ENCODE measurements around the gene OR4C12.
"Not testable (repeated sequence)": the region's sequence is repeated elsewhere in the genome, so short reads cannot be mapped to it uniquely, and the experiment has no call there.

OR4C12 gene

GRCh38 chr11:49982435-49982834 lies at the start of gene OR4C12:
Gene OR4C12, minus strand, starts transcription at chr11:49982535. Its CDS starts 34 bp downstream, at chr11:49982501.
- H3K9ac ChIP-seq; H3K4me3 ChIP-seq (ENCODE audit: low read depth, low read length); H3K4me1 ChIP-seq; H3K27ac ChIP-seq; H2AFZ ChIP-seq; H3K9me3 ChIP-seq (ENCODE audit: control insufficient read depth, low read length); H3K27me3 ChIP-seq (ENCODE audit: control insufficient read depth, insufficient read depth, low read length); H3K79me2 ChIP-seq; H3K4me2 ChIP-seq (ENCODE audit: low read length); H3K36me3 ChIP-seq (ENCODE audit: control insufficient read depth, insufficient read depth, low read length): not testable (repeated sequence)

- H3K27ac ChIP-seq, result no peak overlapping the region
- H3K4me1 ChIP-seq, result no peaks in the 10 kb centered on the region
- no peaks in the 10 kb centered on the region for H3K36me3 ChIP-seq (ENCODE audit: control insufficient read depth, insufficient read depth, low read length)
- H2AFZ ChIP-seq, result no peak overlapping the region
- H3K9ac ChIP-seq, result no peak overlapping the region
- no peak overlapping the region for H3K4me3 ChIP-seq (ENCODE audit: low read depth, low read length)
- H3K4me2 ChIP-seq (ENCODE audit: low read length), result no peak overlapping the region
- no peaks in the 10 kb centered on the region for H3K79me2 ChIP-seq
- TF ChIP-seq CTCF (IDR thresholded peaks at IDR 0.05), result no peak
- no peaks in the 10 kb centered on the region for H3K9me3 ChIP-seq (ENCODE audit: control insufficient read depth, low read length)
- no peaks in the 10 kb centered on the region for H3K27me3 ChIP-seq (ENCODE audit: control insufficient read depth, insufficient read depth, low read length)
Observed at GRCh38 chr11:50030193-50030592, 47.9 kb upstream of the OR4C12 start.

- Histone ChIP-seq H3K79me2 (no peaks in the 10 kb centered on the region), H3K4me2 (ENCODE audit: low read length) (no peak overlapping the region), H3K9ac (no peak overlapping the region), H2AFZ (no peak overlapping the region), H3K9me3 (ENCODE audit: control insufficient read depth, low read length) (no peaks in the 10 kb centered on the region), H3K27me3 (ENCODE audit: control insufficient read depth, insufficient read depth, low read length) (no peaks in the 10 kb centered on the region), H3K4me1 (no peaks in the 10 kb centered on the region), H3K36me3 (ENCODE audit: control insufficient read depth, insufficient read depth, low read length) (no peaks in the 10 kb centered on the region), H3K27ac (no peak overlapping the region), H3K4me3 (ENCODE audit: low read depth, low read length) (no peak overlapping the region)
- TF ChIP-seq CTCF (IDR thresholded peaks at IDR 0.05), result no peak
Observed at GRCh38 chr11:49995565-49995964, 13.2 kb upstream of the OR4C12 start.

- not testable (repeated sequence) for H3K27me3 ChIP-seq (ENCODE audit: control insufficient read depth, insufficient read depth, low read length); H3K4me3 ChIP-seq (ENCODE audit: low read depth, low read length); H3K9me3 ChIP-seq (ENCODE audit: control insufficient read depth, low read length); H2AFZ ChIP-seq; H3K27ac ChIP-seq; H3K9ac ChIP-seq; H3K36me3 ChIP-seq (ENCODE audit: control insufficient read depth, insufficient read depth, low read length); H3K79me2 ChIP-seq; H3K4me2 ChIP-seq (ENCODE audit: low read length); H3K4me1 ChIP-seq
Observed at GRCh38 chr11:49973439-49973838, 8.9 kb downstream of the OR4C12 start.

GRCh38 chr11:49952091-49952490 lies 30.2 kb downstream of the OR4C12 start, which contains the start of gene OR4C13:
Gene OR4C13, plus strand, starts transcription at chr11:49952391. Its CDS starts 32 bp downstream, at chr11:49952423.
- H3K4me1 ChIP-seq, result no peaks in the 10 kb centered on the region
- TF ChIP-seq CTCF (IDR thresholded peaks at IDR 0.05), result no peak
- no peaks in the 10 kb centered on the region for H3K9me3 ChIP-seq (ENCODE audit: control insufficient read depth, low read length)
- no peak within 1 kb of the TSS for H3K4me2 ChIP-seq (ENCODE audit: low read length)
- H3K36me3 ChIP-seq (ENCODE audit: control insufficient read depth, insufficient read depth, low read length), result no peaks in the 10 kb centered on the region
- no peaks in the 10 kb centered on the region for H3K27me3 ChIP-seq (ENCODE audit: control insufficient read depth, insufficient read depth, low read length)
- no peak within 1 kb of the TSS for H3K27ac ChIP-seq
- H3K9ac ChIP-seq, result no peak within 1 kb of the TSS
- H3K79me2 ChIP-seq, result no peaks in the 10 kb centered on the region
- H2AFZ ChIP-seq, result no peak within 1 kb of the TSS
- no peak within 1 kb of the TSS for H3K4me3 ChIP-seq (ENCODE audit: low read depth, low read length)

- H3K4me2 ChIP-seq (ENCODE audit: low read length); H3K4me1 ChIP-seq; H3K4me3 ChIP-seq (ENCODE audit: low read depth, low read length); H3K9ac ChIP-seq; H3K27ac ChIP-seq; H3K27me3 ChIP-seq (ENCODE audit: control insufficient read depth, insufficient read depth, low read length); H3K79me2 ChIP-seq; H2AFZ ChIP-seq; H3K36me3 ChIP-seq (ENCODE audit: control insufficient read depth, insufficient read depth, low read length); H3K9me3 ChIP-seq (ENCODE audit: control insufficient read depth, low read length): not testable (repeated sequence)
Observed at GRCh38 chr11:49948701-49949100, 33.6 kb downstream of the OR4C12 start.

Data from parathyroid adenoma (tissue), 2 donors.